Caco-2 (cell line): Measurements from ENCODE around the gene POLD4. TPM values are rescaled to one million over a fixed set of nuclear protein-coding genes. Genes with fewer than 3 reads are reported as not detected.

Experiments
- BruUV-seq: library from RNA; stranded (reverse); fragments of 400-500 nt; replicated peaks from 2 replicates; lab custom pipeline; 2021; lab: Mats Ljungman, UMichigan
- CTCF ChIA-PET: fragments of 300-600 bp; sonication (Branson Sonifier 250); formaldehyde crosslinking; loops from one replicate; lab custom pipeline; 2022; ENCODE audit warnings: antibody characterized with exemption; lab: Charles Lee
- POLR2A ChIA-PET: fragments of 300-600 bp; sonication (Branson Sonifier 250); formaldehyde crosslinking; loops from one replicate; lab custom pipeline; 2022; ENCODE audit warnings: antibody characterized with exemption; lab: Charles Lee
- DNase-seq, 2 experiments: peaks; one replicate each; pipeline versions ENCODE4 v3.0.0 to v3.0.0-alpha.2; 2020 to 2022
- H3K27me3 ChIP-seq: replicated peaks from 2 replicates; pipeline ENCODE4 v1.6.0; 2011; ENCODE audit warnings: low read length; ENCODE audit not compliant: control insufficient read depth, insufficient read depth
- H3K36me3 ChIP-seq: 2 replicates; pipeline ENCODE4 v1.5.1; 2011; ENCODE audit warnings: low read length; ENCODE audit not compliant: control insufficient read depth, insufficient read depth
- H3K4me1 ChIP-seq: fragments of 250-450 bp; sonication (Bioruptor Pico); 2 replicates; pipeline ENCODE4 v1.5.1; 2020; ENCODE audit warnings: mild to moderate bottlenecking
- H3K4me3 ChIP-seq: 2 replicates; pipeline ENCODE4 v1.5.1; 2011; ENCODE audit warnings: low read depth, mild to moderate bottlenecking, control low read depth, low read length
- H3K9me3 ChIP-seq: fragments of 250-450 bp; sonication (Bioruptor Pico); 2 replicates; pipeline ENCODE4 v1.5.1; 2020; ENCODE audit warnings: mild to moderate bottlenecking, moderate library complexity
- H3K27ac Mint-ChIP-seq: one replicate; pipeline ENCODE4 v1.8.0; 2022; ENCODE audit warnings: mixed read lengths; ENCODE audit not compliant: unreplicated experiment
- H3K27me3 Mint-ChIP-seq: one replicate; pipeline ENCODE4 v1.8.0; 2022; ENCODE audit warnings: mixed read lengths; ENCODE audit not compliant: insufficient read depth, unreplicated experiment
- H3K36me3 Mint-ChIP-seq: one replicate; pipeline ENCODE4 v1.8.0; 2022; ENCODE audit warnings: mild to moderate bottlenecking, mixed read lengths; ENCODE audit not compliant: insufficient read depth, unreplicated experiment
- H3K4me1 Mint-ChIP-seq: one replicate; pipeline ENCODE4 v1.8.0; 2022; ENCODE audit warnings: low read depth, mixed read lengths; ENCODE audit not compliant: unreplicated experiment
- H3K4me3 Mint-ChIP-seq: one replicate; pipeline ENCODE4 v1.8.0; 2022; ENCODE audit warnings: mild to moderate bottlenecking, moderate library complexity, mixed read lengths; ENCODE audit not compliant: unreplicated experiment
- H3K9me3 Mint-ChIP-seq: one replicate; pipeline ENCODE4 v1.8.0; 2022; ENCODE audit warnings: mixed read lengths; ENCODE audit not compliant: unreplicated experiment
- intact Hi-C: fragments of 100-400 bp; cut with micrococcal nuclease; formaldehyde crosslinking; loops from one replicate; pipeline ENCODE4 v1.10.0; 2022; ENCODE audit not compliant: unreplicated experiment
- total RNA-seq: library from RNA; stranded (reverse); gene quantifications from 2 replicates; pipeline ENCODE4 v1.2.3, GENCODE V29; 2022
- TF ChIP-seq, protein P1 (sequence below), 2 experiments: fragments of 200-600 bp in 1 of 2; IDR thresholded peaks; 1 replicate in 1 of 2; 2 replicates in 1 of 2; pipeline versions ENCODE4 v1.5.1 to v1.8.0; 2011 to 2022; ENCODE audit warnings: antibody characterized with exemption in 1 of 2, control low read depth in 1 of 2, inconsistent platforms in 1 of 2, low read depth in 1 of 2, low read length in 1 of 2, mild to moderate bottlenecking in 1 of 2, moderate library complexity in 1 of 2; ENCODE audit not compliant: insufficient read depth in 1 of 2, severe bottlenecking in 1 of 2, unreplicated experiment in 1 of 2

Gene POLD4
- total RNA-seq, 1 experiment from 2014 or later, result 29.8 TPM

DNA sequence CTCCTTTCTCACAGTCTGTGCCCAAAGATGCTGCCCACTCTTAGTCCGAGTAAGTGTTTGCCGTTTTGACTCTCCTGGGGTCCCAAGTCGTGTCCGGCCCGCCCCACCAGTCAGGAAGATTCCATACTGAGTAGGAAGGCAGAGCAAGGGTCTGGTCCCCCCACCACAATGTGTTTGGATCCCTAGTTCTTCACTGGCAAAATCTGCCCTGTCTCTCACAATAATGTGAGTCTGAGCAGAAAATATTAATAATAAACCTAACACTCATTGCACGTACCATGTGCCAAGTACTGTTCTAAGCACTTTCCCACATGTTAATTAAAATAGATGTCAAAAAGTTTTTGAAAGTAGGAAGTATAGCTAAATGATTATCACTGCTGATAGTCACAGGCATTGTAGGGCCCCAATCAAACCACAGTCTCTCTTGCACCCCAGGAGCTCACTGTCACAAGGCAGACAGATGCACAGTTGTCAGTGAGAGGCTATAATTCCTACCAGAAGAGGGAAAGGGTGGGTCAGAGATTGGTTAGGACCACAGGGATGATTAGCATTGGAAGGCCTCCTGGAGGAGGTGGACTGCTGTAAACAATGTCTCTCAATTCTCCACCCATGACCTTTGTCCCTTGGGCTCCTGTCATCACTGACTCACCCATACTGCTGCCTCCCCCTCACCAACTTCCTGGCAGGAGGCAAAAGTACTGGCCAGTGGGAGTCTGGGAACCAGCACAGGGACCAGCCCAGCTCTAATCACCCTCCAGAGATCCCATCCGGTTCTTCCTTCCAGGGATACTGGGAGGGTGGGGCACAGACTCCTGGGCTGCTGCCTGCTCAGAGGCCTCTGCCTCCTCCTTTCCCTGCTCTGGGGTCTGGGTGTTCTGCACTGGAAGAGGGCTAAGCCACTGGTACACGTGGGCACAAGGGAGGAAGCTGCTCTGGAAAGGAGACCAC is 1.0 kb upstream of the POLD4 start:
- no peaks in the 10 kb centered on the region for H3K9me3 Mint-ChIP-seq
- Histone ChIP-seq H3K9me3 (no peaks in the 10 kb centered on the region), H3K4me3 (peak overlapping the region; percentile 50), H3K36me3 (no peaks in the 10 kb centered on the region), H3K27me3 (no peaks in the 10 kb centered on the region), H3K4me1 (peaks cover 45% of the 10 kb centered on the region)
- ChIA-PET CTCF (interaction anchor here (0.6 to 17.9 kb wide), 8 partner anchors 8 to 259 kb away, joined by 3 to 775 read pairs (median 14); partner anchors contain the start of genes CLCF1, PPP1CA and RAD9A), POLR2A (interaction anchor here (1.0 to 2.7 kb wide), 7 partner anchors 19 to 82 kb away, joined by 3 to 31 read pairs (median 5); partner anchors contain the start of genes CLCF1, PPP1CA and RAD9A)
- intact Hi-C loops, result loop anchor here (1.0 to 5.0 kb wide), 2 partner anchors 8 to 228 kb away; partner anchors contain the start of gene GSTP1
- peak overlapping the region; percentile 81 for H3K27ac Mint-ChIP-seq
- H3K36me3 Mint-ChIP-seq, result peaks cover 16% of the 10 kb centered on the region
- H3K4me1 Mint-ChIP-seq, result peaks cover 18% of the 10 kb centered on the region
- peak; percentile 91 to 97 for DNase-seq
- H3K27me3 Mint-ChIP-seq, result no peaks in the 10 kb centered on the region
- peak overlapping the region; percentile 83 for H3K4me3 Mint-ChIP-seq
- TF ChIP-seq, protein P1, sequence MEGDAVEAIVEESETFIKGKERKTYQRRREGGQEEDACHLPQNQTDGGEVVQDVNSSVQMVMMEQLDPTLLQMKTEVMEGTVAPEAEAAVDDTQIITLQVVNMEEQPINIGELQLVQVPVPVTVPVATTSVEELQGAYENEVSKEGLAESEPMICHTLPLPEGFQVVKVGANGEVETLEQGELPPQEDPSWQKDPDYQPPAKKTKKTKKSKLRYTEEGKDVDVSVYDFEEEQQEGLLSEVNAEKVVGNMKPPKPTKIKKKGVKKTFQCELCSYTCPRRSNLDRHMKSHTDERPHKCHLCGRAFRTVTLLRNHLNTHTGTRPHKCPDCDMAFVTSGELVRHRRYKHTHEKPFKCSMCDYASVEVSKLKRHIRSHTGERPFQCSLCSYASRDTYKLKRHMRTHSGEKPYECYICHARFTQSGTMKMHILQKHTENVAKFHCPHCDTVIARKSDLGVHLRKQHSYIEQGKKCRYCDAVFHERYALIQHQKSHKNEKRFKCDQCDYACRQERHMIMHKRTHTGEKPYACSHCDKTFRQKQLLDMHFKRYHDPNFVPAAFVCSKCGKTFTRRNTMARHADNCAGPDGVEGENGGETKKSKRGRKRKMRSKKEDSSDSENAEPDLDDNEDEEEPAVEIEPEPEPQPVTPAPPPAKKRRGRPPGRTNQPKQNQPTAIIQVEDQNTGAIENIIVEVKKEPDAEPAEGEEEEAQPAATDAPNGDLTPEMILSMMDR (IDR thresholded peaks at IDR 0.05; ENCODE audit: insufficient read depth in 1 of 2, low read depth in 1 of 2, low read length in 1 of 2, severe bottlenecking in 1 of 2, unreplicated experiment in 1 of 2), result peak; percentile 21 to 24
- BruUV-seq, result TSS peak; percentile 96

DNA sequence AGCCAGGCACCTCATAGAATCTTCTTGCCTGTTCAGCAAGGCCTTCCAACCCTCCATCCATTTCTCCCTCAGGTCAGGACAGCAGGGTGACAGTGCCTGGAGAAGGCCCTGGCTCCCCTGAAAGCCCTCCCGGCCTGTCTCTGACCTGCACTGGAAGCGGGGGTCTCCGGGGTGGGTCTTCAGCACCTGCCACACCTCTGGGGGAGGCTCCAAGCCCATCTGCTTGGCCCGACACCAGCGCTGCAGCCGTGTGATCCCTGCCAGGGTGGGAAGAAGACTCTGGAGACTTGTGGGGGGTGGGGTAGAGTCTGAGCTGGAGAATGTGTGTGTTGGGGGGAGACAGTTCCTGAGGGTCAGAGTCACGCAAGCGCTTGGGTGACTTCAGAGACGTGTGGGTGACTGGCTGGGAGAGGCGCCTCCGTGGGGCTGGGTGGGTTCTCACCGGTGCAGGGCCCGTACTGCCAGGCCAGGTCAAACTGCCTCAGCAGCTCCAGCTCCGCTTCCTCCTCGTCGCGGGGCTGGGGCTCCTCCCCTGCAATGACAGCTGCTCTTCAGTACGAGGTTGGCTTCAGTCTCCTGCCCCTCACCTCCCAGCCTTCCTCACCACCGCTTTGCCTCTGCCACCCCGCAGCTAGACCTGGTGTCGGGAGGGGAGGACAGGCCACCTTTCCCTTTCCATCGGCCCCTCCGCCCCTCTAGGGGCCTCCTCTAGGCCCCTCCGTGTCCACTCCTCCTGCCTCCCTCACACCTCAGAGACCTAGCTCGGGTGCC is 615 bp downstream of the POLD4 start:
- CTCF ChIA-PET, result interaction anchor here (0.6 to 17.9 kb wide), 7 partner anchors 7 to 754 kb away, joined by 4 to 775 read pairs (median 15); partner anchors contain the start of genes CLCF1 and PPP1CA
- Mint-ChIP-seq H3K9me3 (no peaks in the 10 kb centered on the region), H3K4me3 (peak overlapping the region; percentile 83), H3K4me1 (peaks cover 35% of the 10 kb centered on the region), H3K36me3 (peaks cover 11% of the 10 kb centered on the region), H3K27ac (peak overlapping the region; percentile 81), H3K27me3 (no peaks in the 10 kb centered on the region)
- no peaks in the 10 kb centered on the region for H3K36me3 ChIP-seq
- H3K4me3 ChIP-seq, result peak overlapping the region; percentile 50
- TSS peak; percentile 70 for BruUV-seq
- peaks cover 58% of the 10 kb centered on the region for H3K4me1 ChIP-seq
- intact Hi-C loops, result loop anchor here (5.0 kb wide), 1 partner anchor 230 kb away; the partner anchor contains the start of gene GSTP1
- no peaks in the 10 kb centered on the region for H3K9me3 ChIP-seq
- DNase-seq, result peak in 1 of 2 experiments; percentile 56
- no peaks in the 10 kb centered on the region for H3K27me3 ChIP-seq
- POLR2A ChIA-PET, result interaction anchor here (1.0 to 2.7 kb wide), 6 partner anchors 21 to 113 kb away, joined by 3 to 31 read pairs (median 6); partner anchors contain the start of genes CLCF1, PPP1CA and RAD9A
- TF ChIP-seq, protein P1 (IDR thresholded peaks at IDR 0.05; ENCODE audit: insufficient read depth in 1 of 2, low read depth in 1 of 2, low read length in 1 of 2, severe bottlenecking in 1 of 2, unreplicated experiment in 1 of 2), result no peak
